H9 (cell line): Measurements from ENCODE around the gene MAP3K21. TPM values are rescaled to one million over a fixed set of nuclear protein-coding genes. Genes with fewer than 3 reads are reported as not detected.

Source experiments
- DNase-seq: peaks from one replicate; pipeline ENCODE4 v3.0.0-alpha.2; 2017
- H2AFZ ChIP-seq: one replicate; pipeline ENCODE4 v1.6.1; 2013; ENCODE audit warnings: mild to moderate bottlenecking, low read length, control low read depth, moderate library complexity
- H2AK5ac ChIP-seq: 2 replicates; pipeline ENCODE4 v1.6.1; 2013; ENCODE audit warnings: low read length, control low read depth, mixed read lengths; ENCODE audit not compliant: insufficient read length
- H2BK120ac ChIP-seq: one replicate; pipeline ENCODE4 v1.6.1; 2013; ENCODE audit warnings: low read depth, mild to moderate bottlenecking, low read length, control low read depth, inconsistent platforms; ENCODE audit not compliant: poor library complexity, severe bottlenecking
- H2BK12ac ChIP-seq: 2 replicates; pipeline ENCODE4 v1.6.1; 2013; ENCODE audit warnings: low read length, control low read depth, mixed read lengths, low read depth; ENCODE audit not compliant: insufficient read length
- H2BK15ac ChIP-seq: 2 replicates; pipeline ENCODE4 v1.6.1; 2013; ENCODE audit warnings: low read depth, low read length, control low read depth
- H2BK20ac ChIP-seq: one replicate; pipeline ENCODE4 v1.6.1; 2013; ENCODE audit warnings: low read depth, mild to moderate bottlenecking, low read length, control low read depth, inconsistent platforms; ENCODE audit not compliant: poor library complexity, severe bottlenecking
- H2BK5ac ChIP-seq: 2 replicates; pipeline ENCODE4 v1.6.1; 2013; ENCODE audit warnings: low read length, control low read depth, mixed read lengths; ENCODE audit not compliant: insufficient read length
- H3K14ac ChIP-seq: 2 replicates; pipeline ENCODE4 v1.6.1; 2013; ENCODE audit warnings: low read length, control low read depth; ENCODE audit not compliant: insufficient read depth
- H3K18ac ChIP-seq: 2 replicates; pipeline ENCODE4 v1.6.1; 2013; ENCODE audit warnings: low read depth, mild to moderate bottlenecking, mixed read lengths, low read length, control low read depth; ENCODE audit not compliant: insufficient read length
- H3K23ac ChIP-seq: 2 replicates; pipeline ENCODE4 v1.6.1; 2013; ENCODE audit warnings: low read length, control low read depth, mixed read lengths, low read depth; ENCODE audit not compliant: insufficient read length
- H3K23me2 ChIP-seq: 2 replicates; pipeline ENCODE4 v1.6.1; 2013; ENCODE audit warnings: low read depth, mild to moderate bottlenecking, mixed read lengths, low read length, control low read depth; ENCODE audit not compliant: insufficient read length, poor library complexity, severe bottlenecking
- H3K27ac ChIP-seq: 2 replicates; pipeline ENCODE4 v1.5.1; 2013; ENCODE audit warnings: low read length, control low read depth, mixed read lengths, low read depth; ENCODE audit not compliant: insufficient read length
- H3K27me3 ChIP-seq: 2 replicates; pipeline ENCODE4 v1.6.1; 2013; ENCODE audit warnings: low read length, control low read depth, inconsistent platforms; ENCODE audit not compliant: insufficient read depth
- H3K4ac ChIP-seq: 2 replicates; pipeline ENCODE4 v1.6.1; 2013; ENCODE audit warnings: low read depth, mild to moderate bottlenecking, control low read depth, inconsistent platforms, low read length, moderate library complexity
- H3K4me1 ChIP-seq: 2 replicates; pipeline ENCODE4 v1.6.1; 2013; ENCODE audit warnings: low read length, control low read depth, inconsistent platforms; ENCODE audit not compliant: insufficient read depth
- H3K4me2 ChIP-seq: 2 replicates; pipeline ENCODE4 v1.6.1; 2013; ENCODE audit warnings: low read length, control low read depth, mixed read lengths; ENCODE audit not compliant: insufficient read length, insufficient read depth
- H3K56ac ChIP-seq: 2 replicates; pipeline ENCODE4 v1.6.1; 2013; ENCODE audit warnings: low read depth, mild to moderate bottlenecking, mixed read lengths, low read length, control low read depth; ENCODE audit not compliant: insufficient read length
- H3K79me1 ChIP-seq: 2 replicates; pipeline ENCODE4 v1.6.1; 2013; ENCODE audit warnings: low read depth, mild to moderate bottlenecking, moderate library complexity, low read length, control low read depth, inconsistent platforms; ENCODE audit not compliant: insufficient read depth, poor library complexity, severe bottlenecking
- H3K79me2 ChIP-seq: 2 replicates; pipeline ENCODE4 v1.6.1; 2013; ENCODE audit warnings: low read length, control low read depth, inconsistent platforms; ENCODE audit not compliant: insufficient read depth
- H3K9ac ChIP-seq: 2 replicates; pipeline ENCODE4 v1.6.1; 2013; ENCODE audit warnings: low read length, control low read depth, mixed read lengths; ENCODE audit not compliant: insufficient read length; ENCODE audit errors: extremely low read depth
- H3K9me3 ChIP-seq: one replicate; pipeline ENCODE4 v1.6.1; 2013; ENCODE audit warnings: low read depth, low read length, inconsistent platforms; ENCODE audit not compliant: control insufficient read depth
- H3T11ph ChIP-seq: one replicate; pipeline ENCODE4 v1.6.1; 2013; ENCODE audit warnings: mild to moderate bottlenecking, low read length, control low read depth, inconsistent platforms
- H4K20me1 ChIP-seq: one replicate; pipeline ENCODE4 v1.6.1; 2013; ENCODE audit not compliant: control insufficient read depth, insufficient read length, insufficient read depth
- H4K5ac ChIP-seq: 2 replicates; pipeline ENCODE4 v1.6.1; 2013; ENCODE audit warnings: low read depth, mild to moderate bottlenecking, mixed read lengths, low read length, control low read depth; ENCODE audit not compliant: insufficient read length
- H4K8ac ChIP-seq: replicated peaks from 2 replicates; pipeline ENCODE4 v1.6.1; 2013; ENCODE audit warnings: low read length, control low read depth, mixed read lengths, low read depth; ENCODE audit not compliant: insufficient read length
- H4K91ac ChIP-seq: 2 replicates; pipeline ENCODE4 v1.6.1; 2013; ENCODE audit warnings: low read depth, mild to moderate bottlenecking, moderate library complexity, mixed read lengths, low read length, control low read depth; ENCODE audit not compliant: insufficient read length
- H3K27ac Mint-ChIP-seq, 3 experiments: 2 replicates in 2 of 3; 3 replicates in 1 of 3; pipeline ENCODE4 v1.8.0; 2020 to 2021; ENCODE audit warnings: mixed read lengths in 3 of 3, mild to moderate bottlenecking in 1 of 3, moderate library complexity in 1 of 3
- H3K27me3 Mint-ChIP-seq: 2 replicates; pipeline ENCODE4 v1.8.0; 2021; ENCODE audit warnings: low read depth, mild to moderate bottlenecking, moderate library complexity, mixed read lengths
- H3K36me3 Mint-ChIP-seq, 3 experiments: 2 replicates in 2 of 3; 3 replicates in 1 of 3; pipeline ENCODE4 v1.8.0; 2020 to 2021; ENCODE audit warnings: low read depth in 3 of 3, mixed read lengths in 3 of 3; ENCODE audit not compliant: insufficient read depth in 1 of 3
- H3K4me1 Mint-ChIP-seq, 2 experiments: 2 replicates each; pipeline ENCODE4 v1.8.0; 2020; ENCODE audit warnings: mixed read lengths in 2 of 2
- H3K4me3 Mint-ChIP-seq, 2 experiments: 2 replicates in 1 of 2; 3 replicates in 1 of 2; pipeline ENCODE4 v1.8.0; 2020 to 2021; ENCODE audit warnings: mild to moderate bottlenecking in 2 of 2, mixed read lengths in 2 of 2, moderate library complexity in 1 of 2
- H3K9me3 Mint-ChIP-seq, 2 experiments: 2 replicates in 1 of 2; 3 replicates in 1 of 2; pipeline ENCODE4 v1.8.0; 2020; ENCODE audit warnings: mild to moderate bottlenecking in 2 of 2, mixed read lengths in 2 of 2, moderate library complexity in 1 of 2
- CTCF ChIP-seq: fragments of 200-600 bp; sonication (generic); conservative IDR thresholded peaks from 3 replicates; pipeline ENCODE4 v1.8.0; 2021; ENCODE audit warnings: antibody characterized with exemption, mild to moderate bottlenecking
- WGBS: extraction: QIAGEN DNeasy Blood & Tissue Kit; methylation state at CpG from one replicate; pipeline ENCODE4 v1.1.7; 2013; ENCODE audit warnings: missing lambda C conversion rate, low lambda C conversion rate, mixed read lengths; ENCODE audit not compliant: insufficient read length; ENCODE audit errors: extremely low coverage; 5-methylcytosine and 5-hydroxymethylcytosine counted together
- total RNA-seq: library from RNA; stranded (reverse); gene quantifications from 2 replicates; pipeline ENCODE4 v1.2.1, GENCODE V29; 2021

The MAP3K21 gene
- total RNA-seq, 1 experiment from 2014 or later = 11.7 TPM

- Histone ChIP-seq H3K79me1 (no peaks in the 10 kb centered on the region), H3K9me3 (no peaks in the 10 kb centered on the region), H2BK12ac (no peak overlapping the region), H3K79me2 (no peaks in the 10 kb centered on the region), H3K56ac (no peak overlapping the region), H4K20me1 (no peaks in the 10 kb centered on the region), H2BK15ac (no peak overlapping the region), H3K27ac (no peak overlapping the region), H3K4me1 (no peaks in the 10 kb centered on the region), H4K91ac (no peak overlapping the region), H2BK20ac (no peak overlapping the region), H3K4ac (no peak overlapping the region), H3K23ac (no peak overlapping the region), H3K18ac (no peak overlapping the region), H4K5ac (no peak overlapping the region), H4K8ac (no peak overlapping the region), H2AK5ac (no peak overlapping the region), H3K9ac (no peak overlapping the region), H2BK5ac (no peak overlapping the region), H3K23me2 (no peaks in the 10 kb centered on the region), H2AFZ (no peak overlapping the region), H3K14ac (no peak overlapping the region), H3K27me3 (no peaks in the 10 kb centered on the region), H3T11ph (no peak overlapping the region), H3K4me2 (no peak overlapping the region), H2BK120ac (no peak overlapping the region)
- TF ChIP-seq CTCF = no peak
- H3K27me3 Mint-ChIP-seq = no peaks in the 10 kb centered on the region
- no peak overlapping the region for H3K4me3 Mint-ChIP-seq
- no peak for DNase-seq
- WGBS = no CpG with 5 or more reads among the region's 3 CpGs
- no peak overlapping the region for H3K27ac Mint-ChIP-seq
- no peaks in the 10 kb centered on the region for H3K9me3 Mint-ChIP-seq
- H3K4me1 Mint-ChIP-seq = peaks cover 3 to 9% of the 10 kb centered on the region in 2 experiments; a peak in 3 of 4 replicates
- peaks cover 16 to 25% (median 22%) of the 10 kb centered on the region in 3 experiments; a peak in 6 of 7 replicates for H3K36me3 Mint-ChIP-seq
These were observed 29.1 kb downstream of the MAP3K21 start for GRCh38 chr1:233356705-233356987.
